Nephron progenitor cell (in vitro differentiated cells): Measurements from ENCODE around the gene PARD3.
A peak's percentile ranks its signal among the peaks of the same experiment; 100 is the strongest.

ENCODE experiments used
- DNase-seq: peaks from one replicate; pipeline ENCODE4 v3.0.0; 2021
- H3K27ac Mint-ChIP-seq: 2 replicates; pipeline ENCODE4 v1.8.0; 2021; ENCODE audit warnings: mild to moderate bottlenecking, moderate library complexity, mixed read lengths
- H3K27me3 Mint-ChIP-seq: 2 replicates; pipeline ENCODE4 v1.8.0; 2021; ENCODE audit warnings: mild to moderate bottlenecking, low read depth, mixed read lengths; ENCODE audit not compliant: poor library complexity
- H3K36me3 Mint-ChIP-seq: 2 replicates; pipeline ENCODE4 v1.8.0; 2021; ENCODE audit warnings: low read depth, mixed read lengths
- H3K4me1 Mint-ChIP-seq: 2 replicates; pipeline ENCODE4 v1.8.0; 2021; ENCODE audit warnings: mixed read lengths
- H3K4me3 Mint-ChIP-seq: 2 replicates; pipeline ENCODE4 v1.8.0; 2021; ENCODE audit warnings: mild to moderate bottlenecking, moderate library complexity, mixed read lengths
- H3K9me3 Mint-ChIP-seq: 2 replicates; pipeline ENCODE4 v1.8.0; 2021; ENCODE audit warnings: mild to moderate bottlenecking, moderate library complexity, mixed read lengths
- CTCF ChIP-seq: fragments of 200-600 bp; sonication (generic); IDR thresholded peaks from 2 replicates; pipeline ENCODE4 v1.5.0; 2021; ENCODE audit warnings: antibody characterized with exemption

Gene PARD3

GRCh38 chr10:34587680-34588019 lies 227.4 kb downstream of the PARD3 start:
- TF ChIP-seq CTCF = no peak
- Mint-ChIP-seq H3K27me3 (peaks cover 3% of the 10 kb centered on the region), H3K4me1 (peaks cover 52% of the 10 kb centered on the region), H3K36me3 (peaks cover 12% of the 10 kb centered on the region), H3K9me3 (peaks cover 11% of the 10 kb centered on the region), H3K27ac (peak overlapping the region; percentile 20), H3K4me3 (no peak overlapping the region)
- no peak for DNase-seq

- Mint-ChIP-seq H3K27me3 (peaks cover 3% of the 10 kb centered on the region), H3K27ac (no peak overlapping the region), H3K36me3 (peaks cover 12% of the 10 kb centered on the region), H3K9me3 (peaks cover 11% of the 10 kb centered on the region), H3K4me3 (no peak overlapping the region), H3K4me1 (peaks cover 52% of the 10 kb centered on the region)
- DNase-seq = no peak
- TF ChIP-seq CTCF = no peak
These were observed 228.0 kb downstream of the PARD3 start for GRCh38 chr10:34587002-34587679.

- Mint-ChIP-seq H3K9me3 (peaks cover 11% of the 10 kb centered on the region), H3K4me3 (no peak overlapping the region), H3K27ac (no peak overlapping the region), H3K4me1 (peaks cover 40% of the 10 kb centered on the region), H3K27me3 (peaks cover 3% of the 10 kb centered on the region), H3K36me3 (peaks cover 12% of the 10 kb centered on the region)
- no peak for TF ChIP-seq CTCF
- no peak for DNase-seq
These were observed 229.5 kb downstream of the PARD3 start for GRCh38 chr10:34585422-34586112.

GRCh38 chr10:34584164-34584563 lies 230.9 kb downstream of the PARD3 start:
- H3K27me3 Mint-ChIP-seq = peaks cover 3% of the 10 kb centered on the region
- H3K4me1 Mint-ChIP-seq = peaks cover 40% of the 10 kb centered on the region
- no peak overlapping the region for H3K4me3 Mint-ChIP-seq

GRCh38 chr10:34581801-34582532 lies 233.1 kb downstream of the PARD3 start:
- H3K9me3 Mint-ChIP-seq = no peaks in the 10 kb centered on the region
- DNase-seq = no peak
- no peak overlapping the region for H3K4me3 Mint-ChIP-seq
- no peaks in the 10 kb centered on the region for H3K27me3 Mint-ChIP-seq
- TF ChIP-seq CTCF = no peak
- H3K27ac Mint-ChIP-seq = no peak overlapping the region
- H3K36me3 Mint-ChIP-seq = no peaks in the 10 kb centered on the region
- H3K4me1 Mint-ChIP-seq = peaks cover 36% of the 10 kb centered on the region

More at GRCh38 chr10:34584164-34584563, 230.9 kb downstream of the PARD3 start:
- DNase-seq = no peak
- Mint-ChIP-seq H3K9me3 (peaks cover 4% of the 10 kb centered on the region), H3K27ac (peak overlapping the region; percentile 58), H3K36me3 (peaks cover 2% of the 10 kb centered on the region)
- TF ChIP-seq CTCF = no peak
